HUES48 (cell line): Measurements from ENCODE around the gene TERB1.
"Not testable (repeated sequence)": the region's sequence is repeated elsewhere in the genome, so short reads cannot be mapped to it uniquely, and the experiment has no call there.

Experiments
- H3K27ac ChIP-seq: one replicate; pipeline ENCODE4 v1.7.0; 2013; ENCODE audit warnings: low read depth, low read length, inconsistent platforms
- H3K27me3 ChIP-seq: 2 replicates; pipeline ENCODE4 v1.6.1; 2013; ENCODE audit warnings: mild to moderate bottlenecking, low read length; ENCODE audit not compliant: control insufficient read depth, insufficient read depth
- H3K36me3 ChIP-seq: 2 replicates; pipeline ENCODE4 v1.6.1; 2013; ENCODE audit warnings: low read length; ENCODE audit not compliant: control insufficient read depth, insufficient read depth
- H3K4me1 ChIP-seq: 2 replicates; pipeline ENCODE4 v1.6.1; 2013; ENCODE audit warnings: mild to moderate bottlenecking, low read length; ENCODE audit not compliant: control insufficient read depth, insufficient read depth
- H3K4me3 ChIP-seq: 2 replicates; pipeline ENCODE4 v1.5.1; 2013; ENCODE audit warnings: mild to moderate bottlenecking, low read depth, low read length
- H3K9ac ChIP-seq: 2 replicates; pipeline ENCODE4 v1.6.1; 2013; ENCODE audit warnings: mild to moderate bottlenecking, low read depth, low read length, moderate library complexity
- H3K9me3 ChIP-seq: 2 replicates; pipeline ENCODE4 v1.6.1; 2013; ENCODE audit warnings: low read length; ENCODE audit not compliant: control insufficient read depth, insufficient read depth

Gene TERB1

GRCh38 chr16:66824006-66824405 is 22.6 kb upstream of the TERB1 start:
- Histone ChIP-seq H3K9ac (no peak overlapping the region), H3K4me3 (no peak overlapping the region), H3K4me1 (no peaks in the 10 kb centered on the region), H3K27ac (no peak overlapping the region), H3K9me3 (no peaks in the 10 kb centered on the region), H3K36me3 (peaks cover 76% of the 10 kb centered on the region), H3K27me3 (no peaks in the 10 kb centered on the region)

GRCh38 chr16:66814734-66815133 is 13.3 kb upstream of the TERB1 start:
- H3K27me3 ChIP-seq, result no peaks in the 10 kb centered on the region
- H3K9ac ChIP-seq, result no peak overlapping the region
- H3K27ac ChIP-seq, result no peak overlapping the region
- peaks cover 93% of the 10 kb centered on the region for H3K36me3 ChIP-seq
- H3K4me3 ChIP-seq, result no peak overlapping the region
- H3K4me1 ChIP-seq, result no peaks in the 10 kb centered on the region
- no peaks in the 10 kb centered on the region for H3K9me3 ChIP-seq

DNA sequence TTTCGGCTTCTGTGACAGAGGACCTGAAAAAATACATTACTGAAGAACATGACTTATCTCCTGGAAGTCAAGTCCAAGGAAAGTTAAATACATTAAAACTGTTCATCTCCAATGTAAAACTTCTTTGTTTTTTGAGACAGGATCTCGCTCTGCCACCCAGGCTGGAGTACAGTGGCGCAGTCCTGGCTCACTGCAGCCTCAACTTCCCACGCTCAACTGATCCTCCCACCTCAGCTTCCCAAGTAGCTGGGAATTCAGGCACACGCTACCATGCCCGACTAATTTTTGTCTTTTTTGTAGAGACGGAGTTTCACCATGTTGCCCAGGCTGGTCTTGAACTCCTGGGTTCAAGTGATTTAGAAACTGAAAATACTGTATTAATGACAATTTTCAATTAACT is 9.7 kb upstream of the TERB1 start:
- Histone ChIP-seq H3K4me3 (no peak overlapping the region), H3K4me1 (no peaks in the 10 kb centered on the region), H3K27me3 (no peaks in the 10 kb centered on the region), H3K9me3 (no peaks in the 10 kb centered on the region), H3K27ac (no peak overlapping the region), H3K9ac (no peak overlapping the region), H3K36me3 (peaks cover 92% of the 10 kb centered on the region)

GRCh38 chr16:66810391-66810790 is 9.0 kb upstream of the TERB1 start:
- H3K9ac ChIP-seq, result no peak overlapping the region
- H3K9me3 ChIP-seq, result no peaks in the 10 kb centered on the region
- H3K4me1 ChIP-seq, result no peaks in the 10 kb centered on the region
- no peaks in the 10 kb centered on the region for H3K27me3 ChIP-seq
- no peak overlapping the region for H3K27ac ChIP-seq
- H3K4me3 ChIP-seq, result no peak overlapping the region
- H3K36me3 ChIP-seq, result peaks cover 93% of the 10 kb centered on the region

DNA sequence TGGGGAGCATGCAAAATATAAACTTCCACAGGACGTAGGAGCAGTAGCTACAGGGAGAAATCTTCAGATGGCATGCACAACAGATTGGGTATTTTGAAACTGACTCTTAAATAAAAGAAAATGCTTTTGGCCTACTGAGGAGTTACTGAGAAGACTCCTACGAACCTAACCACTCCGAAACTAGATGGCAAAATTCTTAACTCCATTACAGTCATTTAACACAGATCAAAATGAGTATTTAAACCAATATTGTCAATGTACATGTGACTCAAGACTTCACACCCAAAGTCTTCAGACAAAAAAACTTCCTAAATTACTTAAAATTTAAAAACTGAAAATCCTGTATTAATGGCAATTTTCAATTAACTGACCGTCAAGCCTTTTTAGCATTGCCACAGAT is 8.4 kb upstream of the TERB1 start:
- Histone ChIP-seq H3K9ac (no peak overlapping the region), H3K27ac (no peak overlapping the region), H3K27me3 (no peaks in the 10 kb centered on the region), H3K36me3 (peaks cover 93% of the 10 kb centered on the region), H3K4me1 (no peaks in the 10 kb centered on the region), H3K9me3 (no peaks in the 10 kb centered on the region), H3K4me3 (no peak overlapping the region)

- no peaks in the 10 kb centered on the region for H3K27me3 ChIP-seq
- no peak overlapping the region for H3K9ac ChIP-seq
- no peak overlapping the region for H3K27ac ChIP-seq
- H3K4me3 ChIP-seq, result no peak overlapping the region
- H3K4me1 ChIP-seq, result no peaks in the 10 kb centered on the region
- H3K36me3 ChIP-seq, result peaks cover 55% of the 10 kb centered on the region
- no peaks in the 10 kb centered on the region for H3K9me3 ChIP-seq
Measured at GRCh38 chr16:66802159-66802558, 775 bp upstream of the TERB1 start.

- Histone ChIP-seq H3K36me3 (peaks cover 42% of the 10 kb centered on the region), H3K9ac (no peak overlapping the region), H3K4me1 (no peaks in the 10 kb centered on the region), H3K27me3 (no peaks in the 10 kb centered on the region), H3K9me3 (no peaks in the 10 kb centered on the region), H3K4me3 (no peak overlapping the region), H3K27ac (no peak overlapping the region)
Measured at GRCh38 chr16:66800856-66801255, 528 bp downstream of the TERB1 start.

- peaks cover 16% of the 10 kb centered on the region for H3K36me3 ChIP-seq
- no peaks in the 10 kb centered on the region for H3K9me3 ChIP-seq
- no peak overlapping the region for H3K4me3 ChIP-seq
- H3K27ac ChIP-seq, result no peak overlapping the region
- H3K9ac ChIP-seq, result no peak overlapping the region
- H3K4me1 ChIP-seq, result no peaks in the 10 kb centered on the region
- H3K27me3 ChIP-seq, result no peaks in the 10 kb centered on the region
Measured at GRCh38 chr16:66798161-66798560, 3.2 kb downstream of the TERB1 start.

- H3K27ac ChIP-seq, H3K27me3 ChIP-seq, H3K36me3 ChIP-seq, H3K9me3 ChIP-seq, H3K4me1 ChIP-seq, H3K9ac ChIP-seq, H3K4me3 ChIP-seq: not testable (repeated sequence)
Measured at GRCh38 chr16:66793984-66794383, 7.4 kb downstream of the TERB1 start.

- Histone ChIP-seq H3K27me3 (no peaks in the 10 kb centered on the region), H3K9me3 (no peaks in the 10 kb centered on the region), H3K27ac (no peak overlapping the region), H3K36me3 (no peaks in the 10 kb centered on the region), H3K4me3 (no peak overlapping the region), H3K9ac (no peak overlapping the region), H3K4me1 (no peaks in the 10 kb centered on the region; the same call in 1 of the 2 replicates)
Measured at GRCh38 chr16:66790130-66790733, 11.2 kb downstream of the TERB1 start.

- Histone ChIP-seq H3K4me3 (no peak overlapping the region), H3K27ac (no peak overlapping the region), H3K9ac (no peak overlapping the region), H3K9me3 (no peaks in the 10 kb centered on the region), H3K36me3 (no peaks in the 10 kb centered on the region), H3K4me1 (no peaks in the 10 kb centered on the region; the same call in 1 of the 2 replicates), H3K27me3 (no peaks in the 10 kb centered on the region)
Measured at GRCh38 chr16:66787427-66787826, 14.0 kb downstream of the TERB1 start.

DNA sequence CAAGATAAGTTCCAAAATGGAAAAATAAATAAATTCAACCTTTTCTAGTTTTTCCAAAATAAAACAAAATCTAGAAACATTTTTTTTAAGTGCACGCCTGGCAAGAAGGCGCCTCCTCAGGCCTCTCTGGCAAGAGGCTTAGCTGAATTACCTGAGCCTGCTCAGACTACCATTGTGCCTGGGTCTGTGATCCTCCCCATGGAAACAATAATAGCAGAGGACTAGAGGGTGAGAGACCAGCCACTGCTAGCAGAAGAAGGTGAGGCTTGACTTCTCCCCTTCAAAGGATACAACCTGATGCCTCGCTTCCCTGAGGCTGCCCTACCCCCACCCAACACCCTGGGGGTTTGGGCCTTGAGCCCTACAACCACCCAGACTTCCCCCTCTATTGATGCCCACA is 14.8 kb downstream of the TERB1 start:
- Histone ChIP-seq H3K27ac (no peak overlapping the region), H3K9ac (no peak overlapping the region), H3K4me1 (no peaks in the 10 kb centered on the region; the same call in 1 of the 2 replicates), H3K9me3 (no peaks in the 10 kb centered on the region), H3K36me3 (no peaks in the 10 kb centered on the region), H3K4me3 (no peak overlapping the region), H3K27me3 (no peaks in the 10 kb centered on the region)
